Measurements from ENCODE around the gene TTC34. TPM values are rescaled to one million over a fixed set of nuclear protein-coding genes. Genes with fewer than 3 reads are reported as not detected.

TTC34 gene
- total and polyA plus RNA-seq, 2 of the 4 experiments (the other 2 are of a cell fraction) = under 0.01 to 0.09 TPM

GRCh38 chr1:2783435-2784397, 17.8 kb downstream of the TTC34 start:
- Histone ChIP-seq H3K56ac (ENCODE audit: extremely low read depth, insufficient read depth, low read length) (no peak overlapping the region), H4K91ac (ENCODE audit: insufficient read depth, low read depth, low read length) (no peak overlapping the region), H4K20me1 (ENCODE audit: insufficient read depth, low read length) (no peaks in the 10 kb centered on the region), H2BK15ac (ENCODE audit: low read depth, low read length) (no peak overlapping the region), H4K8ac (ENCODE audit: low read depth in 2 of 2, low read length in 2 of 2) (no peak overlapping the region), H2BK5ac (ENCODE audit: low read depth, low read length, poor library complexity, severe bottlenecking) (no peak overlapping the region), H3K79me1 (ENCODE audit: low read depth in 1 of 2, low read length in 2 of 2) (no peaks in the 10 kb centered on the region), H3K23ac (ENCODE audit: low read depth, low read length) (no peak overlapping the region), H3K18ac (ENCODE audit: low read depth, low read length) (no peak overlapping the region), H3K9ac (ENCODE audit: low read depth, low read length) (no peak overlapping the region), H2BK120ac (ENCODE audit: low read depth, low read length) (no peak overlapping the region), H3K27me3 (ENCODE audit: control insufficient read depth, insufficient read depth, low read length) (no peaks in the 10 kb centered on the region), H3K14ac (replicated peaks; ENCODE audit: low read depth, low read length) (no peak overlapping the region), H3K9me3 (ENCODE audit: control insufficient read depth, insufficient read depth, low read length) (peaks cover 41% of the 10 kb centered on the region), H3K4ac (ENCODE audit: low read depth, low read length) (no peak overlapping the region), H2AK9ac (replicated peaks; ENCODE audit: low read depth, low read length, poor library complexity) (no peak overlapping the region), H4K5ac (ENCODE audit: low read depth, low read length) (no peak overlapping the region), H2BK20ac (ENCODE audit: low read depth, low read length) (no peak overlapping the region), H3K4me3 (ENCODE audit: insufficient read depth, low read depth, low read length) (no peak overlapping the region), H3K36me3 (ENCODE audit: control insufficient read depth, insufficient read depth, low read length) (no peaks in the 10 kb centered on the region), H3K4me2 (ENCODE audit: low read depth, low read length) (no peak overlapping the region), H2AFZ (replicated peaks; ENCODE audit: low read length, poor library complexity) (no peak overlapping the region), H3K9me1 (ENCODE audit: insufficient read depth, low read length) (no peaks in the 10 kb centered on the region), H2AK5ac (ENCODE audit: low read depth, low read length) (no peak overlapping the region), H3K4me1 (ENCODE audit: control insufficient read depth, insufficient read depth, low read length) (no peaks in the 10 kb centered on the region), H3K27ac (ENCODE audit: insufficient read depth, low read length) (no peak overlapping the region)
- DNase-seq (no peak), ATAC-seq (ENCODE audit: low read depth) (no peak)
- TF ChIP-seq, protein P1, sequence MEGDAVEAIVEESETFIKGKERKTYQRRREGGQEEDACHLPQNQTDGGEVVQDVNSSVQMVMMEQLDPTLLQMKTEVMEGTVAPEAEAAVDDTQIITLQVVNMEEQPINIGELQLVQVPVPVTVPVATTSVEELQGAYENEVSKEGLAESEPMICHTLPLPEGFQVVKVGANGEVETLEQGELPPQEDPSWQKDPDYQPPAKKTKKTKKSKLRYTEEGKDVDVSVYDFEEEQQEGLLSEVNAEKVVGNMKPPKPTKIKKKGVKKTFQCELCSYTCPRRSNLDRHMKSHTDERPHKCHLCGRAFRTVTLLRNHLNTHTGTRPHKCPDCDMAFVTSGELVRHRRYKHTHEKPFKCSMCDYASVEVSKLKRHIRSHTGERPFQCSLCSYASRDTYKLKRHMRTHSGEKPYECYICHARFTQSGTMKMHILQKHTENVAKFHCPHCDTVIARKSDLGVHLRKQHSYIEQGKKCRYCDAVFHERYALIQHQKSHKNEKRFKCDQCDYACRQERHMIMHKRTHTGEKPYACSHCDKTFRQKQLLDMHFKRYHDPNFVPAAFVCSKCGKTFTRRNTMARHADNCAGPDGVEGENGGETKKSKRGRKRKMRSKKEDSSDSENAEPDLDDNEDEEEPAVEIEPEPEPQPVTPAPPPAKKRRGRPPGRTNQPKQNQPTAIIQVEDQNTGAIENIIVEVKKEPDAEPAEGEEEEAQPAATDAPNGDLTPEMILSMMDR (conservative IDR thresholded peaks at IDR 0.05; ENCODE audit: low read depth, low read length) = no peak
- TF ChIP-seq BHLHE40 (IDR thresholded peaks at IDR 0.05; ENCODE audit: low read depth, low read length) = no peak
- TF ChIP-seq POLR2A (IDR thresholded peaks at IDR 0.05; ENCODE audit: low read depth, low read length) = no peak
- no peak for TF ChIP-seq FOS (IDR thresholded peaks at IDR 0.05; ENCODE audit: low read depth, low read length)
- no TSS peak for BruUV-seq (replicated peaks)
- POLR2A ChIA-PET (ENCODE audit: unreplicated experiment) = no interaction called here
- CTCF ChIA-PET = no interaction called here
- intact Hi-C loops (cut with micrococcal nuclease) = no loop called here
- in situ Hi-C loops (cut with MboI; ENCODE audit: low sequenced_read_pairs) = no loop called here
- WGBS, 2 experiments (ENCODE audit: extremely low coverage in 2 of 2, insufficient read length in 1 of 2) = 70% methylated on average over 17 of the region's 30 CpGs; no CpG with 5 or more reads in 1 of the 2 experiments
- dilution Hi-C loops (cut with HindIII; ENCODE audit: low sequenced_read_pairs, unreplicated experiment) = no loop called here
